GM10266 (cell line): ENCODE measurements around the gene TMEM266.
"Not testable (repeated sequence)": the region's sequence is repeated elsewhere in the genome, so short reads cannot be mapped to it uniquely, and the experiment has no call there.

Source experiments
- DNase-seq: peaks from one replicate; pipeline ENCODE4 v3.0.0; 2012; ENCODE audit errors: extremely low spot score
- TF ChIP-seq, protein P1 (sequence below): IDR thresholded peaks from 2 replicates; pipeline ENCODE4 v1.5.1; 2012; ENCODE audit warnings: mild to moderate bottlenecking, low read depth; ENCODE audit not compliant: control insufficient read depth, insufficient read depth; ENCODE audit errors: missing control alignments

Gene TMEM266, protein sequence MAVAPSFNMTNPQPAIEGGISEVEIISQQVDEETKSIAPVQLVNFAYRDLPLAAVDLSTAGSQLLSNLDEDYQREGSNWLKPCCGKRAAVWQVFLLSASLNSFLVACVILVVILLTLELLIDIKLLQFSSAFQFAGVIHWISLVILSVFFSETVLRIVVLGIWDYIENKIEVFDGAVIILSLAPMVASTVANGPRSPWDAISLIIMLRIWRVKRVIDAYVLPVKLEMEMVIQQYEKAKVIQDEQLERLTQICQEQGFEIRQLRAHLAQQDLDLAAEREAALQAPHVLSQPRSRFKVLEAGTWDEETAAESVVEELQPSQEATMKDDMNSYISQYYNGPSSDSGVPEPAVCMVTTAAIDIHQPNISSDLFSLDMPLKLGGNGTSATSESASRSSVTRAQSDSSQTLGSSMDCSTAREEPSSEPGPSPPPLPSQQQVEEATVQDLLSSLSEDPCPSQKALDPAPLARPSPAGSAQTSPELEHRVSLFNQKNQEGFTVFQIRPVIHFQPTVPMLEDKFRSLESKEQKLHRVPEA

GRCh38 chr15:76059320-76060117, at the start of gene TMEM266:
Gene TMEM266 (plus strand): TSS chr15:76059985. CDS start chr15:76134264, 74,279 bp downstream.
- DNase-seq = peak; percentile 85
- TF ChIP-seq, protein P1, sequence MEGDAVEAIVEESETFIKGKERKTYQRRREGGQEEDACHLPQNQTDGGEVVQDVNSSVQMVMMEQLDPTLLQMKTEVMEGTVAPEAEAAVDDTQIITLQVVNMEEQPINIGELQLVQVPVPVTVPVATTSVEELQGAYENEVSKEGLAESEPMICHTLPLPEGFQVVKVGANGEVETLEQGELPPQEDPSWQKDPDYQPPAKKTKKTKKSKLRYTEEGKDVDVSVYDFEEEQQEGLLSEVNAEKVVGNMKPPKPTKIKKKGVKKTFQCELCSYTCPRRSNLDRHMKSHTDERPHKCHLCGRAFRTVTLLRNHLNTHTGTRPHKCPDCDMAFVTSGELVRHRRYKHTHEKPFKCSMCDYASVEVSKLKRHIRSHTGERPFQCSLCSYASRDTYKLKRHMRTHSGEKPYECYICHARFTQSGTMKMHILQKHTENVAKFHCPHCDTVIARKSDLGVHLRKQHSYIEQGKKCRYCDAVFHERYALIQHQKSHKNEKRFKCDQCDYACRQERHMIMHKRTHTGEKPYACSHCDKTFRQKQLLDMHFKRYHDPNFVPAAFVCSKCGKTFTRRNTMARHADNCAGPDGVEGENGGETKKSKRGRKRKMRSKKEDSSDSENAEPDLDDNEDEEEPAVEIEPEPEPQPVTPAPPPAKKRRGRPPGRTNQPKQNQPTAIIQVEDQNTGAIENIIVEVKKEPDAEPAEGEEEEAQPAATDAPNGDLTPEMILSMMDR = no peak

DNA sequence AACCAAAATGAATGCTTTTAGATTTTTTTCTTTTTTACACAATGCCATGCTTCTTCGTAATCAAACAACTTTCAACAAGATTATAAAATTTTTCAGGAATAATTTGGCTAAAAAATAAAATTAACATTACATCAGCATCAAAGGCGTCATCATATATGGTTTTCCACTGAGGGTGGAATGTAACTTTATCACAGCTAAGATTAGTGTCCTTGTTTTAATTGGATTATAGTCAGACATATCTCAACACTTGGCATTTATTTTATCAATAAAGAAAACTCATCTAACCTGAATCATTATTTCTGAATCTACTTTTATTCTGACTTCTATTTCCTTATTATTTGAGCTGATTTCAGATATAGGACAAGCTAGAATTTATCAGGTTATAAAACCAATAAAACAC, 49.2 kb upstream of the TMEM266 start:
- TF ChIP-seq, protein P1 = no peak
- DNase-seq = no peak

GRCh38 chr15:76011627-76012551, 47.9 kb upstream of the TMEM266 start, which contains the start of gene NRG4:
Gene NRG4 (minus strand): TSS chr15:76012424. CDS start chr15:76011230, 1,194 bp downstream.
- no peak for DNase-seq
- TF ChIP-seq, protein P1 = no peak

DNA sequence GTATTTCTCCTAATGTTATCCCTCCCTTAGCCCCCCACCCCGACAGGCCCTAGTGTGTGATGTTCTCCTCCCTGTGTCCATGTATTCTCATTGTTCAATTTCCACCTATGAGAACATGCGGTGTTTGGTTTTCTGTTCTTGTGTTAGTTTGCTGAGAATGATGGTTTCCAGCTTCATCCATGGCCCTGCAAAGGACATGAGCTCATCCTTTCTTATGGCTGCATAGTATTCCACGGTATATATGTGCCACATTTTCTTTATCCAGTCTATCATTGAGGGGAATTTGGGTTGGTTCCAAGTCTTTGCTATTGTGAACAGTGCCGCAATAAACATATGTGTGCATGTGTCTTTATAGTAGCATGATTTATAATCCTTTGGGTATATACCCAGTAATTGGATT, 46.3 kb upstream of the TMEM266 start:
- not testable (repeated sequence) for DNase-seq

GRCh38 chr15:76024021-76024768, 35.6 kb upstream of the TMEM266 start:
- TF ChIP-seq, protein P1 = no peak
- no peak for DNase-seq

DNA sequence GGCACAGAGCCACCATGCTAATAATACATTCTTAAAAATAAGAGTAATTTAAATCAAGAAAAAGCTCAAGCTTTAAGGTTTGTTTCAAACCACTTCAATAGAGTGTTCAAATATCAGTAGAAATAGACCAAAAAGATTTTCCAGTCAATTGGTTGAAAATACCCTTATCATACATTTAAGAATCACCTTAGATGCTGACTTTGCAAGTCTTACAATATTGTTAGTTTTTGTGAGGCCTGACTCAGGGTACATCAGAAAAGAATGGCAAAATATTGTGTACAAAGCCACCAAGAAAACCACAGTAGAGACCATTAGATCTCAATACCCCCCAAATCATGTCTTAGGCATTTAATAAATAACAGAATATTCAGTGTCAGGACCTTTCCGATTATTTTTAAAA, 27.7 kb upstream of the TMEM266 start:
- no peak for DNase-seq
- TF ChIP-seq, protein P1 = no peak
